Measurements from ENCODE around the gene KIF4B. TPM values are rescaled to one million over a fixed set of nuclear protein-coding genes. Genes with fewer than 3 reads are reported as not detected.

KIF4B gene
- polyA plus RNA-seq, 1 donor (not counting 4 experiments of a cell fraction or from before 2014, with no cell fraction given), result not detected

GRCh38 chr5:154966874-154967273 is 46.7 kb upstream of the KIF4B start:
- dilution Hi-C loops (cut with MboI; ENCODE audit: extremely low pct_ligation_motif_present, low sequenced_read_pairs), result no loop called here
- FAIRE-seq, result no peak

GRCh38 chr5:154967421-154968024 is 46.0 kb upstream of the KIF4B start:
- no peaks in the 10 kb centered on the region for H3K4me1 ChIP-seq (ENCODE audit: control insufficient read depth, extremely low read depth, insufficient read depth, low read length)
- no peaks in the 10 kb centered on the region for H3K9me1 ChIP-seq (ENCODE audit: control insufficient read depth, extremely low read depth, insufficient read depth, low read length)
- H3K27ac ChIP-seq (ENCODE audit: control insufficient read depth, insufficient read depth, low read length), result no peak overlapping the region
- H3K79me2 ChIP-seq (ENCODE audit: control insufficient read depth, insufficient read depth, low read length), result no peaks in the 10 kb centered on the region
- H3K4me3 ChIP-seq (ENCODE audit: control insufficient read depth in 2 of 3, extremely low read depth in 1 of 3, insufficient read depth in 2 of 3, low read depth in 1 of 3, low read length in 3 of 3), result no peak overlapping the region
- H3K9me3 ChIP-seq (ENCODE audit: control insufficient read depth, low read depth, low read length), result no peaks in the 10 kb centered on the region
- no peaks in the 10 kb centered on the region for H4K20me1 ChIP-seq (ENCODE audit: control insufficient read depth, extremely low read depth, insufficient read depth, low read length)
- no peak overlapping the region for H2AFZ ChIP-seq (ENCODE audit: control insufficient read depth, low read length)
- H3K4me2 ChIP-seq (ENCODE audit: control insufficient read depth, extremely low read depth, insufficient read depth, low read depth, low read length), result no peak overlapping the region
- TF ChIP-seq, protein P1, sequence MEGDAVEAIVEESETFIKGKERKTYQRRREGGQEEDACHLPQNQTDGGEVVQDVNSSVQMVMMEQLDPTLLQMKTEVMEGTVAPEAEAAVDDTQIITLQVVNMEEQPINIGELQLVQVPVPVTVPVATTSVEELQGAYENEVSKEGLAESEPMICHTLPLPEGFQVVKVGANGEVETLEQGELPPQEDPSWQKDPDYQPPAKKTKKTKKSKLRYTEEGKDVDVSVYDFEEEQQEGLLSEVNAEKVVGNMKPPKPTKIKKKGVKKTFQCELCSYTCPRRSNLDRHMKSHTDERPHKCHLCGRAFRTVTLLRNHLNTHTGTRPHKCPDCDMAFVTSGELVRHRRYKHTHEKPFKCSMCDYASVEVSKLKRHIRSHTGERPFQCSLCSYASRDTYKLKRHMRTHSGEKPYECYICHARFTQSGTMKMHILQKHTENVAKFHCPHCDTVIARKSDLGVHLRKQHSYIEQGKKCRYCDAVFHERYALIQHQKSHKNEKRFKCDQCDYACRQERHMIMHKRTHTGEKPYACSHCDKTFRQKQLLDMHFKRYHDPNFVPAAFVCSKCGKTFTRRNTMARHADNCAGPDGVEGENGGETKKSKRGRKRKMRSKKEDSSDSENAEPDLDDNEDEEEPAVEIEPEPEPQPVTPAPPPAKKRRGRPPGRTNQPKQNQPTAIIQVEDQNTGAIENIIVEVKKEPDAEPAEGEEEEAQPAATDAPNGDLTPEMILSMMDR (optimal IDR thresholded peaks at IDR 0.05 in 1 of 3, IDR thresholded peaks at IDR 0.05 in 1 of 3, conservative IDR thresholded peaks at IDR 0.05 in 1 of 3; ENCODE audit: extremely low read depth in 1 of 3, insufficient read depth in 2 of 3, low read length in 3 of 3), result peak in 2 of 3 experiments; percentile 37 to 50
- TF ChIP-seq EZH2 (IDR thresholded peaks at IDR 0.05; ENCODE audit: low read length), result no peak
- H3K27me3 ChIP-seq (ENCODE audit: control insufficient read depth, extremely low read depth, insufficient read depth, low read length), result no peaks in the 10 kb centered on the region
- H3K36me3 ChIP-seq (ENCODE audit: control insufficient read depth in 2 of 2, extremely low read depth in 1 of 2, insufficient read depth in 2 of 2, low read length in 2 of 2), result peaks cover 0 to 6% of the 10 kb centered on the region in 2 experiments
- DNase-seq (ENCODE audit: low read depth, low spot score) (no peak), FAIRE-seq (no peak)
- dilution Hi-C loops (cut with MboI; ENCODE audit: extremely low pct_ligation_motif_present, low sequenced_read_pairs), result no loop called here
- H3K9ac ChIP-seq (ENCODE audit: control insufficient read depth, extremely low read depth, insufficient read depth, low read length), result no peak overlapping the region

More at GRCh38 chr5:154966874-154967273, 46.7 kb upstream of the KIF4B start:
- Histone ChIP-seq H3K9me3 (ENCODE audit: control insufficient read depth, low read depth, low read length) (no peaks in the 10 kb centered on the region), H3K27ac (ENCODE audit: control insufficient read depth, insufficient read depth, low read length) (no peak overlapping the region), H3K9me1 (ENCODE audit: control insufficient read depth, extremely low read depth, insufficient read depth, low read length) (no peaks in the 10 kb centered on the region), H3K27me3 (ENCODE audit: control insufficient read depth, extremely low read depth, insufficient read depth, low read length) (no peaks in the 10 kb centered on the region), H3K4me2 (ENCODE audit: control insufficient read depth, extremely low read depth, insufficient read depth, low read depth, low read length) (no peak overlapping the region), H3K36me3 (ENCODE audit: control insufficient read depth in 2 of 2, extremely low read depth in 1 of 2, insufficient read depth in 2 of 2, low read length in 2 of 2) (peaks cover under 1 to 6% of the 10 kb centered on the region in 2 experiments), H3K4me3 (ENCODE audit: control insufficient read depth in 2 of 3, extremely low read depth in 1 of 3, insufficient read depth in 2 of 3, low read depth in 1 of 3, low read length in 3 of 3) (no peak overlapping the region), H3K9ac (ENCODE audit: control insufficient read depth, extremely low read depth, insufficient read depth, low read length) (no peak overlapping the region), H3K79me2 (ENCODE audit: control insufficient read depth, insufficient read depth, low read length) (no peaks in the 10 kb centered on the region), H3K4me1 (ENCODE audit: control insufficient read depth, extremely low read depth, insufficient read depth, low read length) (peaks cover 5% of the 10 kb centered on the region), H4K20me1 (ENCODE audit: control insufficient read depth, extremely low read depth, insufficient read depth, low read length) (no peaks in the 10 kb centered on the region), H2AFZ (ENCODE audit: control insufficient read depth, low read length) (no peak overlapping the region)
- TF ChIP-seq, protein P1 (optimal IDR thresholded peaks at IDR 0.05 in 1 of 3, IDR thresholded peaks at IDR 0.05 in 1 of 3, conservative IDR thresholded peaks at IDR 0.05 in 1 of 3; ENCODE audit: extremely low read depth in 1 of 3, insufficient read depth in 2 of 3, low read length in 3 of 3), result no peak
- no peak for TF ChIP-seq EZH2 (IDR thresholded peaks at IDR 0.05; ENCODE audit: low read length)
- DNase-seq (ENCODE audit: low read depth, low spot score), result no peak

Measured in keratinocyte (primary cell).